Activated gamma-delta T cell treated with anti-CD3 and anti-CD28 coated beads, Interleukin-2, amount 50 U/mL, for 16 hours (primary cell): ENCODE results near the gene PRELID3B.

Experiments used
- DNase-seq: peaks from one replicate; pipeline ENCODE4 v3.0.0-alpha.2; 2020; ENCODE audit warnings: low read depth

Gene PRELID3B

GRCh38 chr20:59042151-59042795 lies at the start of gene PRELID3B:
TSS of gene PRELID3B (minus strand) at chr20:59042786. CDS start at chr20:59042730, 56 bp downstream.
- DNase-seq, result no peak

- peak; percentile 85 for DNase-seq
These were observed 45.3 kb upstream of the PRELID3B start for GRCh38 chr20:59087829-59088433.

DNA sequence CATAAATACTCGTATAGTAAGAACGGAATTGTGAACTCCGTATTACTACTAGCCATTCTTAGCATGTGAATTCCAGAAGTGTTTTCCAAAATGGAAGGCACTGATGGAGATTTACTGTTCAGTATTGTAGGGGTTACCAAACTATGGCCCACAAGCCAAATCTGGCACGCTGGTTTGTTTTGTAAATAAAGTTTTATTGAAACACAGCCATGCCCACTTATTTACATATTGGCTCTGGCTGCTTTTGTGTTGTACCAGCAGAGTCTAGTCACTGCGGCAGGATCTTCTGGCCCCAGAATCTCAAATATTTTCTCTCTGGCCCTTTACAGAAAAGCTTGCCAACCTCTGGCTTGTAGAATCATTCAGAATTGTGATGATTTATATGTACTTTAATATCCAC lies 44.3 kb upstream of the PRELID3B start:
- DNase-seq, result no peak

DNA sequence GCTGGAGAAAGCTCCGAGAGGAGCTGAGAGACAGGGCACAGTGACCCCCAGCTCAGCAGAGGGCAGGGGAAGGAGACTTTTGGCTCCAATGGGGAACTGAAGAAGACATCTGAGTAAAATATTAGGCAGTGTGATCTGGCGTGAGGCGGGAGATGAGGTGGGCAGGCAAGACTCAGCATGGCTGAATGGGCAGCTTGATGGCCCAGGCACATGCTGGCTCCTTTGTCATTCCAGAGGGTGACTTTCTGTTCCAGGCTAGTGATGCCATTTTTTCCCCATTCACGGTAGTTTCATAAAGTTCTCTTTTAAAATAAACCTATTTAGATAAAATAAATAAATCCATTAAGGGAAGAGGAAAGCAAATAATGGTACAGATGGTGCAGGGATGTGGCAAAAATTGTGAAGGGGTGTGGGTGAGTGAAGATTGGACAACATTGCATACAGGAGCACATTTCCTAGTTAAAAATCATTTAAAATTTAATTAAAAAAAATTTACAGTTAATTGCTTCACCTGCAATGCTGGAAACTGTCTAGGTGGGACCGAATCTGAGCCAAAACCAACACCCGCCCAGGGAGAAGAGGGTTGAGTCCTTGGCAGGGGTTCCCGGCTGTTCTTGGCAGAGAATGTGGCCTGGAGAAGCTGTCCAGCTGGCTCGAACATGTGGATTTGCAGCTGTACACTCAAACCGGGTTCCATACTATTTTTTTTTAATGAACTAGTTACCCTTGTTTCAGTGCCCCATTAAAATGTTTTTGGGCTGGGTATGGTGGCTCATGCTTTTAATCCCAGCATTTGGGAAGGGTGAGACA lies 41.7 kb upstream of the PRELID3B start:
- no peak for DNase-seq

- no peak for DNase-seq
These were observed 40.4 kb upstream of the PRELID3B start for GRCh38 chr20:59082981-59083380.

GRCh38 chr20:59082077-59082740 lies 39.6 kb upstream of the PRELID3B start:
- no peak for DNase-seq

DNA sequence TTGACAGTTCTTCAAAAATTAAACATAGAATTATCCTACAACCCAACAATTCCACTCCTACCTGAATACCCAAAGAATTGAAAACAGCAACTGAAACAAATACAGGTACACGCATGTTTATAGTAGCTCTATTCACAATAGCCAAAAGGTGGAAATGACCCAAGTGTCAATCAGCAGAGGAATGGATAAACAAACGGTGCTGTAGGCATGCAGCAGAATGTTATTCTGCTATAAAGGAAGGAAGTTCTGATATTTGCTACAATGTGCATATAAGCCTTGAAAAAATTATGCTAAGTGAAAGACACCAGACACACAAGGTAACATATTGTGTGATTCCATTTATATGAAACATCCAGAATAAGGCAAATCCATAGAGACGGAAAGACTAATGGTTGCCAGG lies 38.5 kb upstream of the PRELID3B start:
- no peak for DNase-seq

GRCh38 chr20:59078231-59078630 lies 35.6 kb upstream of the PRELID3B start:
- no peak for DNase-seq

DNA sequence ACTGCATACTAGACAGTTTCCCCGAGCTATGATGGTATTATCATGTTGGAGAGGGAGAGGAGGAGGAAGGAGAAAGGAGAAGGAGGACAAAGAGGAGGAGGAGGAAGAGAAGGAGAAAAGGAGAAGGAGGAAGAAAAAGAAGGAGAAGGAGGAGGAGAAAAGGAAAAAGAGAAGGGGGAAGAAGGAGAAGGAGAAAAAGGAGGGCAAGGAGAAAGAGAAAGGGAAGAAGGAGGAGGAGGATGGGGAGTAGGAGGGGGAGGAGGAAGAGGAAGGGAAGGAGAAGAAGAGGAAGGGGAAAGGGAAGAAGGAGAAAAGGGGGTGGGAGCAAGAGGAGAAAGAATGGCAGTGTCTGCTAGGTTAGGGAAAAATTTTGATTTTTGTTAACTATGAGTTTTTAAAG lies 35.1 kb upstream of the PRELID3B start:
- no peak for DNase-seq

DNA sequence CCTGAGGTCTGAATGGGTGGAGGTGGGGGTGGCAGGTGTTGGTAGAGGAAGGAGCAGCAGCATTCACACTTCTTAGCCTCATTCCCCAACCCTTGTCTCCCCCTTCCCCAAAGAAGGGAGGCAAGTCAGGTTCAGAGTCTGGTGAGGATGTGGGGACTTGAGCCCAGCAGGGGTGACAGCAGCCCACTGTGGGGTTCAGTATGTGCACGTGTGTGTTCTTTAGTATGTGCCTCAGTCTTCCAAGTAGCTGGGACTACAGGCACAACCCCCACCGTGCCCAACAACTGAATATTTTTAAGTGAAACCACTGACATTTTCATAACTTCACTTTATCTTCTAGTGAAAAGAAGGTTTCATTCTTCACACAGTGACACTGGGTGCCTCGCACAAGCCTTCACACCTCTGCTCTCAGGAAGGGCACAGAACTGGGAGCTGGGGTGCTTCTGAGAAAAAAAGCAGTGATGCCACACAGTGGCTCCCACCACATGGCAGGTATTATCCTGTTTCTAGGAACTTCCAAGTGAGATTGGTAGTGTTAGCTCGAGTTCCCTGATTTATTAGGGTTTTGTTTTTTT lies 33.4 kb upstream of the PRELID3B start:
- DNase-seq, result no peak

DNA sequence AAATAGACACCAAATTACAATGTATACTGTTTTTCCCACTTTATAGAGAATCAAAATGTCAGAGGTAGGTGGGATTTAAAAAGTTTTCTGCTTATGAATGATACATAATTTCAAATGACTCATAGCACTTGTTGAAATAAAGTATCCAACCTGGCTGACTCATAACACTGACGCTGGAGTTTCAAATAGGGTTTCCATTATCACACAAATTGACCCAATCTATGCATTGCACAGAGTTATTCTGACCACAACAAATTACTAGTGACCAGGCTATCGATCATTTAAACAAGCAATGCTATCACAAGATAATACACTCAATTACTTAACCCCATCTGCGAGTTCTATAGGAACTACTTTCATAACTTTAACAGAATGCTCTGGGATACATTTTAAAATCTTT lies 31.9 kb upstream of the PRELID3B start:
- DNase-seq, result no peak

GRCh38 chr20:59073582-59073981 lies 31.0 kb upstream of the PRELID3B start:
- no peak for DNase-seq

DNA sequence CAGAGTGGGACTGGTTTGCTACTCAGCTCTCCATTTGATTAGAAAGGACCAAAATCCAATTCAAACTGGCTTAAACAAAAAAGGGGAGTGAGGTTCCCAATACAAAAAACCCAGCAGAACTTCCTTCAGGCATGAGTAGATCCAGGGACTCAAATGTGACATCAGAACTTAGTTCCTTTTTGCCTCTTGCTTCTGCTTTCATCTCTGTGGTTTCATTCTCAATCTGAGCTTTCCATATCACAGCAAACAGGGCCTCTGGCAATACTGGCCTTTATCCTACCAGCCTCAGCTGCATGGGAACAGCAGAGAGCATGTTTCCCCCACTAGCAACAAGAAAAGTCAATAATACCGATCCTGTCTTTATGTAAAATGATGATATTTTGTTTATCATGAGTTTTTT lies 28.6 kb upstream of the PRELID3B start:
- DNase-seq, result no peak

GRCh38 chr20:59069026-59069425 lies 26.4 kb upstream of the PRELID3B start:
- DNase-seq, result no peak

- DNase-seq, result no peak
These were observed 25.9 kb upstream of the PRELID3B start for GRCh38 chr20:59068534-59068933.

- DNase-seq, result no peak
These were observed 21.7 kb upstream of the PRELID3B start for GRCh38 chr20:59064214-59064722.

DNA sequence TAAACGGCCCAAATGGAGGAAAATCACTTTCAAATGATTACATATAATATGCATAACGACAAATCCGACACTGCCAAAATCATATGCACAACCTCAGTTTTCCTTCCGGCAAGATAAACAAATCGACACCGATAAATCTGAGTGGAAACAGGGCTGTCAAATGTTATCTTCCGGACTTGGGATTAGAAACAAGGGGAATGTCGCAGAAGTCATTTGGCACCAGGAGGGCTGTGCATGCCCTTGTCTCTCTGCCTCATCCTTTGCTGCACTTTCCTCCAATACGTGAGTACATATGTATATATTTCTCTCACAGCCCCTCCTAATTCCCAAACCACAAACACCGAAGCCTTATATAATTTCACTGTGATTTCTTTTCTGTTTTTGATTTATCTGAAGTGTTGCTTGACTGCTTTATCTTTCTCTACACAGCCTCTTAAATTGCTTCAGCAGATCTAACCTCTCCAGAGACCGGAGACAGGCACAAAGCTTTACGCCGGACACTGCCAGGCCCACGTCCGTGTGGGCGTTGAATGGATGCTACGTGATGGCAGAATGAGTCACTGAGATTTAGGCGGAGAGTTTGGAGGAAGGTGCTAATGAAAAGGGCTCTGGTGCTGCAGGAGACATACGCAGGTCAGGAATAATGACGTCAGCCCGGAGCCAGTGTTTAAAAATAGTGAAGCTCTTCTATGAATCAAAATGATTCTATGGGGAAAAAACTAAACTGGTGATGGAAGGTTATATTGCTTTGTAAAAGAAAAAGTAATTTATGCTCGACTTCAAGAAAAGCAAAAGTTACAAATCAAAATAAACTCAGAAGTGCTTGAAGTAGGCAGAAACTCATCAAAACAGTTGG lies 21.0 kb upstream of the PRELID3B start:
- DNase-seq, result no peak

DNA sequence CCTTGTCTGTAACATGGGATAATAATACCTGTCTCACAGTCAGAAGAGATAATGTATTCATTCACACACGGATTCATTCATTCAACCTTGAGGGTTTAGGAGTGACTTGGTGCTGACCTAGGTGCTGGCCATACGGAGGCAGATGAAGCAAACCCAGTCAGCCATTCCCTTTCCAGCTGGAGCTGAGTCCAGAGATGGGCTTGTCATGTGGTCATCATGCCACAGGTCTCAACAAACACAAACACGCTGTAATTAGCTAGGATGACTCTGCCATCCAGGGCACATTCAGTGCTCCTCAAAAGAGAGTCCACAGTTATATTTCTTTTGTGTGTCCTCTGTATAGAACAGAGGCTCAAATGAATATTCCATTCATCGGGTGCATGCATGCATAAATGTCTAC lies 19.5 kb upstream of the PRELID3B start:
- DNase-seq, result no peak

- no peak for DNase-seq
These were observed 12.7 kb upstream of the PRELID3B start for GRCh38 chr20:59055302-59055701.

DNA sequence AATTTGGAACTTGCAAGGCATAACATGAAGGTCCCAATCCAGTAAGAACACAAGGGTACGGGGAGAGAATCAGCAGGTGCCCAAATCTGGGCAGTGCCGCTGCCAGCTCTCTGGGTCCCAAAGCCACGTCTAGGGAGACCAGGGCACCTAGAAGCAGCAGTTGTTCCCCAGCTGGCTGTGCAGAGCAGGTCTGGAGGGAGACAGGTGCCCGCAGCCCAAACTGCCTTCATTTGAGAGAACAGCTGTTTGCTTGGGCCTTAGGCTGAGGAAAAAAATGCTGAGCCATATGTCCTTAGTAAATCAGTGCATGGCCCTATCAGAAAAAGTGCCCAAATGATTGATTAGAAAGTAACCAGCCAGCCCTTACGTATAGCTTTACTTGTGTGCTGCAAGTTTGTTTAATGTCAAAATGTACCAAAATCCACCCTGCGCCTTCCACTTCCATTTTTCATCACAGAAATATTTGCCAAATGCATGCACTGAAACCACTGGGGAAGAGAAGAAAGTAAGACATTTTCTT lies 9.1 kb upstream of the PRELID3B start:
- no peak for DNase-seq

DNA sequence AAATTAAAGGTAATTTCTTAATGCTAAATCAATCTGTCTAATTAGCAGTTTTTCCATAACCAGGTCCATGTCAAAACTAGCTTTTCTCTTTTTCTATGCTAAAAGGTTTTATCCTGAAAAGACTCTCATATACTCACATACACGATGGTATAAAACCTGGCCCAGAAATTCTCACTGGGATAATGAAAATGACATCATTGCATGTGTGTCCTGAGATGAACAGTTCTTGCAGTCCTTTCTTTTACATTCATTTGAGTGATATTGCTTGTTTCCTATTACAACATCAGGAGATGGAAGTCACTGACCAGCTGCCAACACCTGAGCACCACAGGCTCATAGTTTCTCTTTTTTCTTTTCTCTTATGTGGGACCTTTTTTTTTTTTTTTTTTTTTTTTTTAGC lies 7.9 kb upstream of the PRELID3B start:
- DNase-seq, result no peak
